ENCODE results near the gene CNOT3. TPM values are rescaled to one million over a fixed set of nuclear protein-coding genes. Genes with fewer than 3 reads are reported as not detected.

Gene CNOT3
- total and polyA plus RNA-seq, 2 of the 13 experiments (the other 11 are each of a cell fraction or from before 2014, with no cell fraction given): 4.3 to 5.8 TPM

DNA sequence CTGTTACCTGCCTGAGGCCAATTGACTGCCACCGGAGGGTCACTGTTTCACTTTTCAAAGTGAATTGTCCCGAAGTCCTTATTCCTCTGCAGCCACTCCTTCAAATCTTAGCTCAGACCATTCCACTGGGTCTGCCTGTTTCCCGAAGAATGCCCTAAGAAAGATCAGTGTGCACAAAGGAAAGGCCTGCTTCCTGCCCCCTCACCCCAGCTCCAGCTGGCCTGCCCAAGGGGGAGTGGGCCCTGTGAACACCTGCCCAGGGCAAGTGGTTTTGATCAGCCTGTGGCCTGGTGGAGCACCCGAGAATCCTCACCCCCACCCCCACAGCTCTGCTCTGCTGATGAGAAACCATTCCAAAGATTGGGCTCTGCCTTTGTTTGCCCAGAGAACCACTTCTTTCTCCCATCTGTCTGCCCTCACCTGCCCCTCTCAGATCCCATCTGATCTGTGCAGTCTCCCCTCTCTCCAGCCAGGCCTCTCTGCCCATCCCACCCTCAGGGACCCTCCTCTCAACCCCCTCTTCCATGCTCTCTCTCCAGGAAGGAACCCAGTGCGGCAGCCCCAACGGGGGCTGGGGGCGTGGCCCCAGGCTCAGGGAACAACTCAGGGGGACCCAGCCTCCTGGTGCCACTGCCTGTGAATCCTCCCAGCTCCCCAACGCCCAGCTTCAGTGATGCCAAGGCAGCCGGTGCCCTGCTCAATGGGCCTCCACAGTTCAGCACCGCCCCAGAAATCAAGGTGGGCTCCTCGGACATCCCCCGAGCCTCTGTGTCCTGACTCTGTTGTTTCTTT lies 11.7 kb downstream of the CNOT3 start:
- POLR2A ChIA-PET: interaction anchor here (1.2 to 3.7 kb wide), 2 partner anchors 11 to 12 kb away, joined by 3 to 19 read pairs; partner anchors contain the start of genes CNOT3 and LENG1

More for the DNA sequence above, 11.7 kb downstream of the CNOT3 start:
- H3K79me2 ChIP-seq (ENCODE audit: insufficient read depth, low read length): no peaks in the 10 kb centered on the region
- FAIRE-seq (no peak), ATAC-seq (no peak), DNase-seq (ENCODE audit: low spot score) (no peak)
- no peak overlapping the region for H2AFZ ChIP-seq (ENCODE audit: low read length)
- CTCF ChIA-PET (ENCODE audit: low intra/inter-chr PET ratio, low total read pairs): no interaction called here
- 98% methylated on average over 9 of the region's 12 CpGs for WGBS (ENCODE audit: low lambda C conversion rate)
- intact Hi-C loops (cut with micrococcal nuclease; ENCODE audit: unreplicated experiment): no loop called here
- TF ChIP-seq AGO2 (optimal IDR thresholded peaks at IDR 0.05; ENCODE audit: low read depth, low read length): peak; percentile 68
- TF ChIP-seq, protein P1, sequence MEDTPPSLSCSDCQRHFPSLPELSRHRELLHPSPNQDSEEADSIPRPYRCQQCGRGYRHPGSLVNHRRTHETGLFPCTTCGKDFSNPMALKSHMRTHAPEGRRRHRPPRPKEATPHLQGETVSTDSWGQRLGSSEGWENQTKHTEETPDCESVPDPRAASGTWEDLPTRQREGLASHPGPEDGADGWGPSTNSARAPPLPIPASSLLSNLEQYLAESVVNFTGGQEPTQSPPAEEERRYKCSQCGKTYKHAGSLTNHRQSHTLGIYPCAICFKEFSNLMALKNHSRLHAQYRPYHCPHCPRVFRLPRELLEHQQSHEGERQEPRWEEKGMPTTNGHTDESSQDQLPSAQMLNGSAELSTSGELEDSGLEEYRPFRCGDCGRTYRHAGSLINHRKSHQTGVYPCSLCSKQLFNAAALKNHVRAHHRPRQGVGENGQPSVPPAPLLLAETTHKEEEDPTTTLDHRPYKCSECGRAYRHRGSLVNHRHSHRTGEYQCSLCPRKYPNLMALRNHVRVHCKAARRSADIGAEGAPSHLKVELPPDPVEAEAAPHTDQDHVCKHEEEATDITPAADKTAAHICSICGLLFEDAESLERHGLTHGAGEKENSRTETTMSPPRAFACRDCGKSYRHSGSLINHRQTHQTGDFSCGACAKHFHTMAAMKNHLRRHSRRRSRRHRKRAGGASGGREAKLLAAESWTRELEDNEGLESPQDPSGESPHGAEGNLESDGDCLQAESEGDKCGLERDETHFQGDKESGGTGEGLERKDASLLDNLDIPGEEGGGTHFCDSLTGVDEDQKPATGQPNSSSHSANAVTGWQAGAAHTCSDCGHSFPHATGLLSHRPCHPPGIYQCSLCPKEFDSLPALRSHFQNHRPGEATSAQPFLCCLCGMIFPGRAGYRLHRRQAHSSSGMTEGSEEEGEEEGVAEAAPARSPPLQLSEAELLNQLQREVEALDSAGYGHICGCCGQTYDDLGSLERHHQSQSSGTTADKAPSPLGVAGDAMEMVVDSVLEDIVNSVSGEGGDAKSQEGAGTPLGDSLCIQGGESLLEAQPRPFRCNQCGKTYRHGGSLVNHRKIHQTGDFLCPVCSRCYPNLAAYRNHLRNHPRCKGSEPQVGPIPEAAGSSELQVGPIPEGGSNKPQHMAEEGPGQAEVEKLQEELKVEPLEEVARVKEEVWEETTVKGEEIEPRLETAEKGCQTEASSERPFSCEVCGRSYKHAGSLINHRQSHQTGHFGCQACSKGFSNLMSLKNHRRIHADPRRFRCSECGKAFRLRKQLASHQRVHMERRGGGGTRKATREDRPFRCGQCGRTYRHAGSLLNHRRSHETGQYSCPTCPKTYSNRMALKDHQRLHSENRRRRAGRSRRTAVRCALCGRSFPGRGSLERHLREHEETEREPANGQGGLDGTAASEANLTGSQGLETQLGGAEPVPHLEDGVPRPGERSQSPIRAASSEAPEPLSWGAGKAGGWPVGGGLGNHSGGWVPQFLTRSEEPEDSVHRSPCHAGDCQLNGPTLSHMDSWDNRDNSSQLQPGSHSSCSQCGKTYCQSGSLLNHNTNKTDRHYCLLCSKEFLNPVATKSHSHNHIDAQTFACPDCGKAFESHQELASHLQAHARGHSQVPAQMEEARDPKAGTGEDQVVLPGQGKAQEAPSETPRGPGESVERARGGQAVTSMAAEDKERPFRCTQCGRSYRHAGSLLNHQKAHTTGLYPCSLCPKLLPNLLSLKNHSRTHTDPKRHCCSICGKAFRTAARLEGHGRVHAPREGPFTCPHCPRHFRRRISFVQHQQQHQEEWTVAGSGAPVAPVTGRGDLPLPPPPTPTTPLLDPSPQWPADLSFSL (CRISPR knock-in tag; IDR thresholded peaks at IDR 0.05): no peak
- no peak overlapping the region for H3K9ac ChIP-seq (ENCODE audit: insufficient read depth, low read depth, low read length)
- no peaks in the 10 kb centered on the region for H3K27me3 ChIP-seq (ENCODE audit: control insufficient read depth in 1 of 2, insufficient read depth in 2 of 2, low read length in 2 of 2)
- H3K4me1 ChIP-seq (ENCODE audit: insufficient read depth, low read length): no peaks in the 10 kb centered on the region
- peaks cover 57 to 96% of the 10 kb centered on the region in 2 experiments for H3K36me3 ChIP-seq (replicated peaks in 1 of 2; ENCODE audit: control insufficient read depth in 1 of 2, insufficient read depth in 2 of 2, low read length in 2 of 2)
- no peaks in the 10 kb centered on the region for H3K9me3 ChIP-seq (ENCODE audit: low read length)
- in situ Hi-C loops (cut with HindIII; ENCODE audit: extremely low pct_ligation_motif_present, low pct_unique_long_range_greater_than_20kb): no loop called here
- H3K4me3 ChIP-seq (replicated peaks in 1 of 3; ENCODE audit: insufficient read depth in 1 of 3, low read depth in 2 of 3, low read length in 3 of 3): no peak overlapping the region
- 0 out of 2 replicates have a peak, but pooled peaks cover 3% of the 10 kb centered on the region for H4K20me1 ChIP-seq (ENCODE audit: insufficient read depth, low read length)
- no TSS peak for BruUV-seq (replicated peaks)
- H3K4me2 ChIP-seq (ENCODE audit: low read depth, low read length): no peak overlapping the region
- no peak overlapping the region for H3K27ac ChIP-seq (ENCODE audit: extremely low read length, insufficient read depth, low read length)

Data from HepG2 (cell line).